Measurements from ENCODE around the gene IGF2BP3.

Gene IGF2BP3

DNA sequence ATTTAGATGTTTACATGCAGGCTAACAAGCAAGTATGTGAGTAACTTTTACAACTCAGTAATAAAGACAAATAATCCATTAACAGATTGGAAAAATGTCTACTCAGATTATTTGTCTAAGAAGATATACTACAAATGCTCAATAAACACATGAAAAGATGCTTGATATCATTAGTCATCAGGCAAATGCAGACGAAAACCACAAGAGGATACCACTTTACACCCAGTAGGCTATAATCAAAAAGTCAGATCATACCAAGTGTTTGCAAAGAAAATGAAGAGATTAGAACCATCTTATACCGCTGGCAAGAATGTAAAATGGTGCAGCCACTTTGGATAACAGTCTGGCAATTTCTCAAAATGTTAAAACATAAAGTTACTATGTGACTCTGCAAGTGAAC is 87.1 kb downstream of the IGF2BP3 start:
- in situ Hi-C loops (cut with MboI; ENCODE audit: low sequenced_read_pairs) = no loop called here

GRCh38 chr7:23380961-23381360 is 89.3 kb downstream of the IGF2BP3 start:
- in situ Hi-C loops (cut with MboI; ENCODE audit: low sequenced_read_pairs) = no loop called here

GRCh38 chr7:23380556-23380955 is 89.7 kb downstream of the IGF2BP3 start:
- in situ Hi-C loops (cut with MboI; ENCODE audit: low sequenced_read_pairs) = no loop called here

DNA sequence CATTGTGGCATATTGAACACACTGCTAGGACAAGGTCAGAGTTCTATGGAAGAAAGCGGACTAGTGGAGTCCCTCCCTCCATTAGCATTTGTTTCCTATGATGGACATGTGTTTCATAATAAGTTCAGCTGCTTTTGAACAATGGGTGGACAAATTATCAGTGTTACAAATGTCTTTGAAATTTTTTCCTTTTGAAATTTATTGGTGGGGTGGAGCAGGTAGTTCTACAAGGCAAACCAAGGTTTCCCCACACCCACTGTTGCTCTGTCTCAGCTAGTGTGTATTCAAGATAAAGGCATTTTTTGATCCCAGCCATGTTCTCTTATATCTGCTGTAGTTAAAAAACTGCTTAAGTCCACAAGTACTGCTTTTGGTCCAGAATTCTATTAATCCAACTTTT is 91.3 kb downstream of the IGF2BP3 start:
- in situ Hi-C loops (cut with MboI; ENCODE audit: low sequenced_read_pairs) = no loop called here

- in situ Hi-C loops (cut with MboI; ENCODE audit: low sequenced_read_pairs) = no loop called here
These were observed 93.2 kb downstream of the IGF2BP3 start for GRCh38 chr7:23377134-23377533.

GRCh38 chr7:23373151-23374004 is 96.9 kb downstream of the IGF2BP3 start:
- in situ Hi-C loops (cut with MboI; ENCODE audit: low sequenced_read_pairs) = no loop called here

DNA sequence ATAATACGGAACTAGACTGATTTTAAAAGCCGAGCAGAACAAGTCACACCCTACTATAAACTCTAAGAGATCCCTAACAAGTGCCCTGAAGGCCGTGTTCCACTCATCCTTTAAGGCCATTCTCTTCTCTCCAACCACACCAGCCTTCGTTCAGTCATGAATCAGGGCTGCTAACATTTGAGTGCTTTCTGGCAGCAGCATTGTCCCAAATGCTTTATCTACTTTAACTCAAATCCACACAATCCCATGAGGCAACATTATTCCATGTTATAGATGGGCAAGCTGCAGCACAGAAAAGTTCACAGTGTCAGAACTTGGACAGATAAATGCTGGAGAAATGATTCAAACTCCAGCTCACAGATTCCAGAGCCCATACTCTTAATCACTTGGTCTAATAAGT is 97.7 kb downstream of the IGF2BP3 start:
- in situ Hi-C loops (cut with MboI; ENCODE audit: low sequenced_read_pairs) = no loop called here

DNA sequence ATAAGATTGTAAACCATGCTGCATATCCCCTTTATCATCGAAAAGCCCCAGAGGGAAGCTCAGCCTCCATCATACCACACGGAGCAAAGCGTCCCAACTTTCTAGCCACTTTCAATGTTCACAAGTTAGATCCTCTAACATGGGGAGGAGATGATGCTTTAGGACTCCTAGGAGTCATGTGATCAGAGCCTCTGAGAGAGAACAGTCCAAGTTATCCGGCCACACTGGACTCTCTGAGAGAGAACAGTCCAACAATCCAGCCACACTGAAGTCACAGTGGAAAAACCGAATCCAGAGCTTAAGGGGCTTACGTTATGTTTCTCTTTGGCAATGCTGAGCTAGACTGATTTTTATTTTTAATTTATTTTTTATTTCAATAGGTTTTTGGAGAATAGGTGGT is 98.6 kb downstream of the IGF2BP3 start:
- in situ Hi-C loops (cut with MboI; ENCODE audit: low sequenced_read_pairs) = no loop called here

- in situ Hi-C loops (cut with MboI; ENCODE audit: low sequenced_read_pairs) = no loop called here
These were observed 100.4 kb downstream of the IGF2BP3 start for GRCh38 chr7:23369695-23370404.

GRCh38 chr7:23369100-23369499 is 101.2 kb downstream of the IGF2BP3 start:
- in situ Hi-C loops (cut with MboI; ENCODE audit: low sequenced_read_pairs) = no loop called here

DNA sequence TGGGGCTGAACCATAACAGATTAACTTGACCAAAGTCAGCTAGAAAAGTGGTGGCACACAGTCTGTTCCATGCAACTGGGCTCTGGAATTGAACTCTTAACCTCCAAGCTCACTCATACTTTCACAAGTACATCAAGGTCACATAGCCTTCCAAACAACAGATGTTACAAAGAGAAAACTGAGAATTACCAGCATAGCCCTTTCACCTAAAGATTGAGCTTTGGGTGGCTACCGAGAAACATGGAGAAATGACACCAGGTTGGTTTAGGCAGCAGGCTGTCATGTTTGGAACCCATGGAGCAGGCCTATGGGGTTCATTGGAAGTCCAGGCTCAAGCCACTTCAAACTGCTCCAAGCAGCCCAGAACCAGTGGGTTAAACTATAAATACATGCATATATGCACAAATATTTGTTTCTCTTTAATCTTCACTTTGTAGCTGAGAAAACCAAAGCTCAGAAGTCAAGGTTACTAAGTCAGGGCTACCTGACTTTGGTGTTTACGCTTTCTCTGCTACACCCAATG is 112.1 kb downstream of the IGF2BP3 start:
- in situ Hi-C loops (cut with MboI; ENCODE audit: low sequenced_read_pairs) = no loop called here

DNA sequence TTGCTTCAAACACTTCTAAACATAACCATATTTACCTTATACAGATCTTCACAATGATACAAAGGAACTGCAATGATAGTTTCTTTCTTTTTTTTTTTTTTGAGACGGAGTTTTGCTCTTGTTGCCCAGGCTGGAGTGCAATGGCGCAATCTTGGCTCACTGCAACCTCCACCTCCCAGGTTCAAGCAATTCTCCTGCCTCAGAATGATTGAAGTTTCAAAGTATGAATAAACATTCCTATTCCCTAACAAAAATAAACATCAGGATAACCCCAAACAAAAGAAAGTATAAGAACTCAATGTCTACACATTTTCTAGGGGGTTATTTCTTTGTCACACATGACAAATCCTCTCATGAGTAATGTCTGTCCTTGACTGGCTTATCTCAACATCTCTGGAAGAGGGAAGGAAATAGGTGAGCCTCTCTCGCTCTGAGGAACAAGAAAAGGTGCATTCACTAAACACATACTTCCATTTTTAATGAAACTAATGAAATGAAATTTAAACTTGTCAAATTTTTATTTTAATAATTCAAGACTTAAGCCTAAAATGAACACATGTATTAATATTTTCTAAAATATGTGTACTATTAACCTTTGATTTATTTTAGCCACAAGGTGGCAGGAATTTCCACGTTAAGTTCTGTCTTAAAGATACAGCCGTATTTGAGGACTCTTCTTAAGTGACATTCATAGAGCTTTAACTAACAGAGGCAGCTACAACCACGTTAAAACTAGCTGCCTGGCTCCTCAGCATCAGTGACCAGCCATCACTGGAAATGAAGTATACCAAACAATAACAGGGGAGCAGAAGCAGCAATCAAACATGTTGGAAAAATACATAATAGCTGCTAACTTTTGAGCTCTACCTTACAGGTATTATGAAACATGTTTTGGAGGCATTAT is 112.8 kb downstream of the IGF2BP3 start:
- in situ Hi-C loops (cut with MboI; ENCODE audit: low sequenced_read_pairs) = no loop called here

- in situ Hi-C loops (cut with MboI; ENCODE audit: low sequenced_read_pairs) = no loop called here
These were observed 113.6 kb downstream of the IGF2BP3 start for GRCh38 chr7:23356726-23357125.

DNA sequence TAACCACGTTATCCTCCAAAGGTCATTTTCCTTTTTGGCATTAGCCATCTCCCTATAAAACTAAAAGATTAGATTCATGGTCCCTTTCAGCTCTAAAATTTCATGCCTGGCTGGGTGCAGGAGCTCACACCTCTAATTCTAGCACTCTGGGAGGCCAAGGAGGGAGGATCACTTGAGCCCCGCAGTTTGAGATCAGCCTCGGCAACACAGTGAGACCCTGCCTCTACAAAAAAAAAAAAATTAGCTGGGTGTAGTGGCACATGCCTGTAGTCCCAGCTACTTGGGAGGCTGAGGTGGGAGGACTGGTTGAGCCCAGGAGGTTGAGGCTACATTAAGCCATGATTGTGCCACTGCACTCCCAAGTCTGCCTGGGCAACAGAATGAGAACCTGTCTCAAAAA is 114.1 kb downstream of the IGF2BP3 start:
- in situ Hi-C loops (cut with MboI; ENCODE audit: low sequenced_read_pairs) = no loop called here

DNA sequence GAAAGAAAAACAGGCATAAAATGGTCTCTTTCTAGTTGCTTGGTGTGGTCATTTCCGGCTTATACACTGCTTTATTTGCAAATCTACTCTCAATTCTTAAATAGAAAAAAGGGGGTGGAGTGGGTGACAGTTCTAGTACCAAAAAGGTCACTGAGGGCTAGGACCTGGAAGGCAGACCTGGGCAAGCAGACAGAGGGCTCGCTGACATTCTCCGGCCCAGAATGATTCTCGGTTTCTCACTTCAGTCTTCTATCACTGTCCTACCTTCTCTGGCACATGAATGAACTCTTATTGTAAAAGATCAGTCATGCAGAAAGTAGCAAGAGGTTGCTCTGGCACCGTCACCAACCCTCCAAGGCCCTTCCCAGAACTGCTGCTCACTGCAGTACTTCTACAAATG is 117.1 kb downstream of the IGF2BP3 start:
- in situ Hi-C loops (cut with MboI; ENCODE audit: low sequenced_read_pairs) = no loop called here

- in situ Hi-C loops (cut with MboI; ENCODE audit: low sequenced_read_pairs) = no loop called here
These were observed 119.8 kb downstream of the IGF2BP3 start for GRCh38 chr7:23350466-23350865.

GRCh38 chr7:23349484-23350157 is 120.7 kb downstream of the IGF2BP3 start:
- in situ Hi-C loops (cut with MboI; ENCODE audit: low sequenced_read_pairs) = no loop called here

- in situ Hi-C loops (cut with MboI; ENCODE audit: low sequenced_read_pairs) = no loop called here
These were observed 122.6 kb downstream of the IGF2BP3 start for GRCh38 chr7:23347682-23348180.

- in situ Hi-C loops (cut with MboI; ENCODE audit: low sequenced_read_pairs) = no loop called here
These were observed 123.1 kb downstream of the IGF2BP3 start for GRCh38 chr7:23347033-23347681.

GRCh38 chr7:23346316-23346715 is 124.0 kb downstream of the IGF2BP3 start:
- in situ Hi-C loops (cut with MboI; ENCODE audit: low sequenced_read_pairs) = no loop called here

All from HL-60/S4 (cell line).